Activated CD4-positive, alpha-beta T cell treated with anti-CD3 and anti-CD28 coated beads, Interleukin-2, Interleukin-6, amounts not matched to agents 100 ng/mL and 50 ng/mL, durations not matched to agents 16 hours and 8 hours (primary cell): Measurements from ENCODE around the gene ZNF93.
"Not testable (repeated sequence)": the region's sequence is repeated elsewhere in the genome, so short reads cannot be mapped to it uniquely, and the experiment has no call there.

Experiments
- DNase-seq: peaks from one replicate; pipeline ENCODE4 v3.0.0-alpha.2; 2020

Gene ZNF93

GRCh38 chr19:19900729-19901444 is at the start of gene ZNF93:
Gene ZNF93 (plus strand): TSS chr19:19900946. CDS start chr19:19901089, 143 bp downstream.
- DNase-seq: peak; percentile 89

GRCh38 chr19:19851740-19852139 is 49.0 kb upstream of the ZNF93 start:
- not testable (repeated sequence) for DNase-seq

DNA sequence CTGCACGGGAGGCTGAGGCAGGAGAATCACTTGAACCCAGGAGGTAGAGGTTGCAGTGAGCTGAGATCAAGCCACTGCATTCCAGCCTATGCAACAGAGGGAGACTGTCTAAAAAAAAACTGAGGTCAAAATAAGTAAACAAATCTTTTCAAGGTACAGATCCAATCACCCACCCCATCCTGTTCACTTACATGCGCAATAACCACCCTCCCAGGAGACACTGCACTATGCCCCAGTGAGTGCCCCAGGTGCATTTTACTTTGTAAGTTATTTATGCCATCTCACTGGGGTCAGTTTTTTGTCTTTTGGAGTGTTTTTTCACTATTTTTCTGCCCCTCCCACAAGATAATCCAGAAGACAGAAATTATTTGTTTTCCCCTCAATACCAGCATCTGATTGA is 42.0 kb upstream of the ZNF93 start:
- no peak for DNase-seq

DNA sequence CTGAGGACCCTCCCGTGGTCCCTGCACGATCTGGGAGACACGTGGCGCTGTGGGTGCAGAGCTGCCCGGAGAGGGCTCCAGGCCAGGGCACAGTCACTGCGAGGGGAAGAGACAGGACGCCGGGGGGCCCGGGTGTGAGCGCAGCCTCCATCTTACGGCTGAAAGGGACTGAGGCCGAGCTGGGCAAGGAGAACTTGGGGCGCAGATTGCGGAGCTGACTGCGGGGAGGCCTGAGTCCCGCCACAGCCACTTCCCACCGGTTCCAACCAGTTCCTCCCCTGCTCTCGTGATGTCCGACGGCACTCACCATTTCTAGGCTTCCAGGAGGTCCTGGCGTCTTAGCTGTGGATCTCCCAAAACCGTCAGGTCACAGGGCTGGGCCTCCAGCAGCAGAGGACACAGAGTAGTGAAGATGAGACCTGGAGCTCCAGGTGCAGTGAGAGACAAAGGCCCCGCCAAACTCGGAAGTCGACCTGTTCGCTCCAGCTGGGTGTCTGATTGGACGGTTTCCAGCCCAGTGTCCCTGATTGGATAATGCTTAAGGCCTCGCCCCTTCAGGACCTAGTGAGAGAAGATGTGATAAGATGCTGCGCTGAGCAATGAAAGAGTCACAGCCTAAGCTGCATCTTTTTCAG is 39.9 kb upstream of the ZNF93 start:
- peak; percentile 33 for DNase-seq

- peak; percentile 94 for DNase-seq
Measured at GRCh38 chr19:19865750-19866610, 34.8 kb upstream of the ZNF93 start, which contains the start of gene ZNF253. Gene ZNF253 (plus strand): TSS chr19:19865882. CDS start chr19:19865997, 115 bp downstream.

- peak; percentile 70 for DNase-seq
Measured at GRCh38 chr19:19866611-19867248, 34.0 kb upstream of the ZNF93 start.

- not testable (repeated sequence) for DNase-seq
Measured at GRCh38 chr19:19870086-19870485, 30.7 kb upstream of the ZNF93 start.

DNA sequence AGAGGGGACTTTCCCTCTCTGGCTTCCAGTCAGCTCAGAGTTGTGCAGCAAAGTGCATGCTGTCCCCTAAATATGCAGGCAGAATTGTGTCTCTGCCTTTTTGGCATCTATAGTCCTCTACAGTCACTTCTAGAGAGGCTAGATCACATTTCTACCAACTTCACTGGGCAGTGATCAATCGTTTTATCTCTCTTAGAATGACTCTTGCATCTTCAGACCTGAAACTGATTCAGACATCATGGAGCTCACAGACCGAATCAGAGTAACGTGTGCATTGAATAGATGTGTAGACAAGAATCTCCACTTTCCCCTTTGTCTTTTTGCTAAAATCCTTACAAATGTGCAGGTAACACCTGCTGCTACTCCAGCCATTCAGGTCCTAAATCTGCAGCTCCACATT is 28.8 kb upstream of the ZNF93 start:
- peak; percentile 16 for DNase-seq

- peak; percentile 30 for DNase-seq
Measured at GRCh38 chr19:19873381-19873780, 27.4 kb upstream of the ZNF93 start.

DNA sequence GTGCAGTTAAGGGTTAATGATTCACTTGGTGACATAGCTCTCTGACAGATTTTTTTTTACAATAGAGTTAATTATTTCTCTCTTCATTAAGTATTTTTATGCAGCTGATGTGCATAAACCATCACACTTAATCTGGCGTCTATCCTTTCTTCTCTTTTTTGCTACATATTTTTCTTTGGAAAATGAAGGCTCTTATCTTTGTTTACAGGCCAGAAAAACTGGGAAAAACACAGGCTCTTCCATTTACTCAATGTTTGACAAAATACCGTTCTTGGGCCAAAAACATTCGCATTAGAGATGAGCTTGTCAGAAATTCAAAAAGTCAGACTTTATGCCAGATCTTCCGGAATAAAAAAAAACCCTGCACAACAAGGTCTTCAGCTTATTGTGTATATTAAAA is 23.0 kb upstream of the ZNF93 start:
- no peak for DNase-seq

DNA sequence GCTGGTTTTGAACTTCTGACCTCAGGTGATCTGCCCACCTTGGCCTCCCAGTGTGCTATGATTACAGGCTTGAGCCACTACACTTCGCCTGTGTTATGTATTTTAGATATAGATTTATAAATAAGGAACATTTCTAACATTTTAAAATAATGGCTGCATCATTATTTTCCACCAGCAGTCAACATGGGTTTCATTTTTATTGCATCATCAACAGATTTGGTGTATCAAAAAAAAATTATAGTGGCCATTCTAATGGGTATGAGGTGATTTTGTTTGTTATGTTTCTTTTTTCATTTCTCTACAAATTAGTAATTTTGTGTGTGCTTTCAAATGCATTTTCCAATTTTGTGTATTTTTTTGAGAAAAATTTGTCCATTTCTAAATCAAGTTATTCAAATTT is 16.2 kb upstream of the ZNF93 start:
- no peak for DNase-seq

DNA sequence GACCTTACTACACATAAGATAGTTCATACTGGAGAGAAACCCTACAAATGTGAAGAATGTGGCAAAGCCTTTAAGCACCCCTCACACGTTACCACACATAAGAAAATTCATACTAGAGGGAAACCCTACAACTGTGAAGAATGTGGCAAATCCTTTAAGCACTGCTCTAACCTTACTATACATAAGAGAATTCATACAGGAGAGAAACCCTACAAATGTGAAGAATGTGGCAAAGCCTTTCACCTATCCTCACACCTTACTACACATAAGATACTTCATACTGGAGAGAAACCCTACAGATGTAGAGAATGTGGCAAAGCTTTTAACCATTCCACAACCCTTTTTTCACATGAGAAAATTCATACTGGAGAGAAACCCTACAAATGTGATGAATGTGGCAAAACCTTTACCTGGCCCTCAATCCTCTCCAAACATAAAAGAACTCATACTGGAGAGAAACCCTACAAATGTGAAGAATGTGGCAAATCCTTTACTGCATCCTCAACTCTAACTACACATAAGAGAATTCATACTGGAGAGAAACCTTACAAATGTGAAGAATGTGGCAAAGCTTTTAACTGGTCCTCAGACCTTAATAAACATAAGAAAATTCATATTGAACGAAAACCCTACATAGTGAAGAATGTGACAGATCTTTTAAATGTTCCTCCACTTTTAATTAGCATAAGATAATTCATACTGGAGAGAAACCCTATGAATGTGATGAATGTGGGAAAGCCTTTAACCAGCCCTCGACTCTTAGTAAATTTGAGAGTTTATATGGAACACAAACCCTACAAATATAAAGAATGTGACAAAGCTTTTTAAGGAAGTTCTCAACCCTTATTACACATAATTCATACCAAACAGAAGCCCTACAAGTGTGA is 8.4 kb upstream of the ZNF93 start:
- DNase-seq: not testable (repeated sequence)

GRCh38 chr19:19900139-19900728 is 512 bp upstream of the ZNF93 start:
- no peak for DNase-seq

DNA sequence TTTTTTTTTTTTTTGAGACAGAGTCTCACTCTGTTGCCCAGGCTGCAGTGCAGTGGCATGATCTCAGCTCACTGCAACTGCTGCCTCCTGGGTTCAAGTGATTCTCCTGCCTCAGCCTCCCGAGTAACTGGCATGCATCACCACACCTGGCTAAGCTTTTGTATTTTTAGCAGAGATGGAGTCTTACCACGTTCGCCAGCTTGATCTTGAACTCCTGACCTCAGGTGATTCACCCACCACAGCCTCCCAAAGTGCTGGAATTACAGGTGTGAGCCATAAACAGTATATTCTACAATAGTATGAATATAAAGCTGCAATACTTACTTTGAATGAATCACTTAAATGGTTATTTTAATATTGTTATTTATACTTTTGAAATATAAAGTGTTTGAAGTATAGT is 6.8 kb downstream of the ZNF93 start:
- DNase-seq: not testable (repeated sequence)

DNA sequence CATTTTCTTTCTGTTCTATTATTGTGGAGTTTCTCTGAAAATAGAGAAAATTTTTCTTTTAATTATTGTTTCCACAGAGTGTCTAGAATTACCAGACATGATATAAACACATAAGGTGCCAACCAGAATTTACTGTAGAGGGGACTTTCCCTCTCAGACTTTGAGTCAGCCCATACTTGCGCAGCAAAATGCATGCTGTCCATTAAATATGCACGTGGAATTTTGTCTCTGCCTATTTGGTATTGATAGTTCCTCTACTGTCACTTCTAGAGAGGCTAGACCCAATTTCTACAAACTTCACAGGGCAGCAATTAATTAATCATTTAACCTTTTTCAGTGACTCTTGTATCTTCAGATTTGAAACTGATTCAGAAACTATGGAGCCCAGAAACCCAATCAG is 8.9 kb downstream of the ZNF93 start:
- no peak for DNase-seq

GRCh38 chr19:19911150-19911549 is 10.4 kb downstream of the ZNF93 start:
- no peak for DNase-seq

DNA sequence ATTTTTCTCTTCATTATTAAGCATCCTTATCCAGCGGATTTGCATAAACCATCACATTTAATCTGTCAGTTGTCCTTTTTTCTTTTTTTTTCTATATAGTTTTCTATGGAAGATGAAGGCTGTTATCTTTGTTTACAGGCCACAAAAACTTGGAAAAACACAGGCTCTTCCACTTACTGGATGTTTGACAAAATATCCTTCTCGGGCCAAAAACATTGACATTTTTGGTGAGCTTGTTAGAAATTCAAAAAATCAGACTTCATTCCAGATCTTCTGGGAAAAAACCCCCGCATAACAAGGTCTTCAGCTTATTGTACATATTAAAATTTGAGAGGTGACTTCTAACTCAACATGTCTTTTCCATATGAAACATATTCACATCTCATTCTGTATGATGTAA is 13.8 kb downstream of the ZNF93 start:
- no peak for DNase-seq

GRCh38 chr19:19930417-19930816 is 29.7 kb downstream of the ZNF93 start:
- peak; percentile 3 for DNase-seq

- DNase-seq: not testable (repeated sequence)
Measured at GRCh38 chr19:19933432-19934314, 32.9 kb downstream of the ZNF93 start.

DNA sequence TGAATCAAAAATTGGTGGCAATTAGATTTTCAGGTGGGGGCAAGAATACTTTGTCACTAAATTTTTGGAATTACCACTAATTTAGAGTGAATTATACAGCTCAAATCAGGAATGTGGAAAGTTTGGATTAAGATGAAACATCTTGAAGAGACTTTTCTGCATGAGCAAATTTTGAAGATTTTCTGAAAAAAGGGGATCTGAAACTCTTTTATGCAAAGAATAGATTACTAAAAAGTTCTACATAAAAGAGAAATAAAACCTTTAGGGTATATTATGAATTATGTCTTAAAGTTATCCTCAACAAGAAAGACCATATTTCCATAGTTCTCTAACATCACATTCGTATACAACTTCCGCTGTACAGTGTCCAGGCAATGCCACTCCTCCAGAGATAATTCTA is 36.7 kb downstream of the ZNF93 start:
- no peak for DNase-seq
